Neuronal stem cell (in vitro differentiated cells): ENCODE data around the gene SLC51B.
"Not testable (repeated sequence)": the region's sequence is repeated elsewhere in the genome, so short reads cannot be mapped to it uniquely, and the experiment has no call there.

ENCODE experiments used
- DNase-seq: peaks from one replicate; pipeline ENCODE4 v3.0.0-alpha.2; 2013; ENCODE audit warnings: low spot score
- H2AFZ ChIP-seq: one replicate; pipeline ENCODE4 v1.6.1; 2013; ENCODE audit warnings: mild to moderate bottlenecking, low read length, inconsistent platforms
- H2AK5ac ChIP-seq: 2 replicates; pipeline ENCODE4 v1.6.1; 2013; ENCODE audit warnings: low read depth, mild to moderate bottlenecking, inconsistent platforms, low read length, moderate library complexity, mixed read lengths
- H2BK120ac ChIP-seq: 2 replicates; pipeline ENCODE4 v1.6.1; 2013; ENCODE audit warnings: low read depth, mild to moderate bottlenecking, inconsistent platforms, low read length, moderate library complexity, mixed read lengths
- H2BK12ac ChIP-seq: one replicate; pipeline ENCODE4 v1.6.1; 2013; ENCODE audit warnings: low read length, inconsistent platforms
- H2BK15ac ChIP-seq: 2 replicates; pipeline ENCODE4 v1.6.1; 2013; ENCODE audit warnings: mild to moderate bottlenecking, low read length, inconsistent platforms, mixed read lengths
- H2BK5ac ChIP-seq: one replicate; pipeline ENCODE4 v1.6.1; 2013; ENCODE audit warnings: inconsistent platforms, mild to moderate bottlenecking, low read length, moderate library complexity
- H3K14ac ChIP-seq: one replicate; pipeline ENCODE4 v1.6.1; 2013; ENCODE audit warnings: low read length, inconsistent platforms
- H3K18ac ChIP-seq: 2 replicates; pipeline ENCODE4 v1.6.1; 2013; ENCODE audit warnings: low read length, inconsistent platforms
- H3K23ac ChIP-seq: 2 replicates; pipeline ENCODE4 v1.6.1; 2013; ENCODE audit warnings: low read depth, mild to moderate bottlenecking, mixed read lengths, low read length, inconsistent platforms; ENCODE audit not compliant: poor library complexity
- H3K27ac ChIP-seq: replicated peaks from 3 replicates; pipeline ENCODE4 v1.5.1; 2013; ENCODE audit warnings: low read length, inconsistent platforms
- H3K27me3 ChIP-seq, 3 experiments: 2 replicates each; pipeline ENCODE4 v1.6.1; 2013; ENCODE audit warnings: low read length in 3 of 3, mild to moderate bottlenecking in 2 of 3, inconsistent platforms in 1 of 3, low read depth in 1 of 3, mixed read lengths in 1 of 3, moderate library complexity in 1 of 3; ENCODE audit not compliant: control insufficient read depth in 3 of 3, insufficient read depth in 3 of 3
- H3K36me3 ChIP-seq, 2 donors: replicated peaks in 1 of 2; 2 replicates each; pipeline ENCODE4 v1.6.1; 2013; ENCODE audit warnings: low read length in 2 of 2; ENCODE audit not compliant: control insufficient read depth in 2 of 2, insufficient read depth in 2 of 2
- H3K4ac ChIP-seq: 2 replicates; pipeline ENCODE4 v1.6.1; 2013; ENCODE audit warnings: inconsistent platforms, mild to moderate bottlenecking, low read length, moderate library complexity
- H3K4me1 ChIP-seq, 2 donors: 1 replicate in 1 of 2; 2 replicates in 1 of 2; pipeline ENCODE4 v1.6.1; 2013; ENCODE audit warnings: low read length in 2 of 2, low read depth in 1 of 2; ENCODE audit not compliant: control insufficient read depth in 2 of 2, insufficient read depth in 1 of 2
- H3K4me2 ChIP-seq: one replicate; pipeline ENCODE4 v1.6.1; 2013; ENCODE audit warnings: mild to moderate bottlenecking, low read length, inconsistent platforms; ENCODE audit not compliant: insufficient read depth, poor library complexity, severe bottlenecking
- H3K4me3 ChIP-seq, 2 donors: 2 replicates each; pipeline ENCODE4 v1.5.1; 2013; ENCODE audit warnings: low read length in 2 of 2, mild to moderate bottlenecking in 2 of 2, inconsistent platforms in 1 of 2, moderate library complexity in 1 of 2
- H3K79me1 ChIP-seq: one replicate; pipeline ENCODE4 v1.6.1; 2013; ENCODE audit warnings: low read depth, mild to moderate bottlenecking, inconsistent platforms, low read length, moderate library complexity
- H3K9ac ChIP-seq: one replicate; pipeline ENCODE4 v1.6.1; 2013; ENCODE audit warnings: mild to moderate bottlenecking, low read depth, low read length, inconsistent platforms; ENCODE audit not compliant: poor library complexity
- H3K9me3 ChIP-seq, 2 donors: replicated peaks in 1 of 2; 2 replicates each; pipeline versions ENCODE3 to v1.6.1; 2013; ENCODE audit warnings: low read length in 2 of 2, mild to moderate bottlenecking in 2 of 2, inconsistent platforms in 1 of 2, low read depth in 1 of 2, mixed read lengths in 1 of 2, moderate library complexity in 1 of 2; ENCODE audit not compliant: control insufficient read depth in 2 of 2, insufficient read depth in 1 of 2
- H4K8ac ChIP-seq: one replicate; pipeline ENCODE4 v1.6.1; 2013; ENCODE audit warnings: low read depth, mild to moderate bottlenecking, inconsistent platforms, low read length, moderate library complexity
- H4K91ac ChIP-seq: one replicate; pipeline ENCODE4 v1.6.1; 2013; ENCODE audit warnings: low read length, low read depth, mild to moderate bottlenecking, inconsistent platforms; ENCODE audit not compliant: poor library complexity
- WGBS, 2 donors: extraction: QIAGEN DNeasy Blood & Tissue Kit; methylation state at CpG; one replicate each; pipeline ENCODE4 v1.1.7; 2013; ENCODE audit warnings: missing lambda C conversion rate in 2 of 2, mixed read lengths in 1 of 2; ENCODE audit not compliant: insufficient read length in 2 of 2, insufficient replicate concordance in 1 of 2; ENCODE audit errors: extremely low coverage in 2 of 2; 5-methylcytosine and 5-hydroxymethylcytosine counted together

The SLC51B gene

DNA sequence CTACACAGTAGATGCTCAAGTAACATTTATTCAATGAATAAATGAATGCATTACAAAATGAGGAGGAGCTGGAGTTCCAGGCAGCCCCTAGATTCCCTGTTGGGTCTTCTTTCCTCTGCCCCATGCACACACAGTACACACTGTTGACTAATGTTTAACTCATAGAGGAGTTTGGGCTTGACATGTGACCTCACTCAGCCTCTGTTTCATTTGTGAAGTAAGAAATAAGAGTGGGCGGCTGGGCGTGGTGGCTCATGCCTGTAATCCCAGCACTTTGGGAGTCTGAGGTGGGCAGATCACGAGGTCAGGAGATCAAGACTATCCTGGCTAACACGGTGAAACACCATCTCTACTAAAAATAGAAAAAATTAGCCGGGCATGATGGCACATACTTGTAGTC, 969 bp upstream of the SLC51B start:
- not testable (repeated sequence) for H3K27ac ChIP-seq, H3K23ac ChIP-seq, H4K91ac ChIP-seq, H3K9ac ChIP-seq, H2AK5ac ChIP-seq, H3K79me1 ChIP-seq, H2BK5ac ChIP-seq, H2BK15ac ChIP-seq, H3K4ac ChIP-seq, H2BK12ac ChIP-seq, H2BK120ac ChIP-seq, H3K36me3 ChIP-seq, H4K8ac ChIP-seq, H3K14ac ChIP-seq, DNase-seq, H3K9me3 ChIP-seq, H2AFZ ChIP-seq, H3K4me2 ChIP-seq, H3K18ac ChIP-seq, H3K4me3 ChIP-seq
- WGBS, 2 donors: no CpG with 5 or more reads among the region's 5 CpGs
- Histone ChIP-seq H3K4me1 (peaks cover 2 to 10% of the 10 kb centered on the region in 2 donors), H3K27me3 (peaks cover 0 to 19% (median 0%) of the 10 kb centered on the region in 3 experiments)

- Histone ChIP-seq H3K14ac (no peak overlapping the region), H3K18ac (no peak overlapping the region), H3K9me3 (no peaks in the 10 kb centered on the region), H2AK5ac (no peak overlapping the region), H3K4ac (no peak overlapping the region), H3K4me1 (peaks cover 5 to 14% of the 10 kb centered on the region in 2 donors), H2BK12ac (no peak overlapping the region), H2BK5ac (no peak overlapping the region), H3K36me3 (no peaks in the 10 kb centered on the region), H2AFZ (no peak overlapping the region), H3K4me2 (no peak overlapping the region), H3K4me3 (no peak overlapping the region), H3K27ac (no peak overlapping the region), H3K23ac (no peak overlapping the region), H3K27me3 (peaks cover 0 to 18% (median 4%) of the 10 kb centered on the region in 3 experiments), H3K9ac (no peak overlapping the region), H4K8ac (no peak overlapping the region), H4K91ac (no peak overlapping the region), H2BK15ac (no peak overlapping the region), H3K79me1 (no peaks in the 10 kb centered on the region), H2BK120ac (no peak overlapping the region)
- WGBS, 2 donors: no CpG with 5 or more reads among the region's 2 CpGs
- no peak for DNase-seq
Measured at GRCh38 chr15:65048241-65048640, 3.1 kb downstream of the SLC51B start.

GRCh38 chr15:65049418-65049840, 4.2 kb downstream of the SLC51B start:
- no peak overlapping the region for H2BK12ac ChIP-seq
- H3K36me3 ChIP-seq: no peaks in the 10 kb centered on the region
- H2BK5ac ChIP-seq: no peak overlapping the region
- DNase-seq: peak; percentile 93
- no peak overlapping the region for H2BK120ac ChIP-seq
- no peak overlapping the region for H2AK5ac ChIP-seq
- peaks cover 0 to 17% (median 4%) of the 10 kb centered on the region in 3 experiments for H3K27me3 ChIP-seq
- no peaks in the 10 kb centered on the region for H3K9me3 ChIP-seq
- peaks cover 6 to 14% of the 10 kb centered on the region in 2 donors for H3K4me1 ChIP-seq
- no peak overlapping the region for H3K14ac ChIP-seq
- H3K4me3 ChIP-seq: peak overlapping the region; percentile 28 to 31
- no peak overlapping the region for H3K9ac ChIP-seq
- no CpG with 5 or more reads among the region's 19 CpGs for WGBS, 2 donors
- H3K4ac ChIP-seq: no peak overlapping the region
- H2AFZ ChIP-seq: peak overlapping the region; percentile 37
- H2BK15ac ChIP-seq: no peak overlapping the region
- peak overlapping the region; percentile 58 for H3K4me2 ChIP-seq
- no peak overlapping the region for H4K91ac ChIP-seq
- H3K23ac ChIP-seq: no peak overlapping the region
- H3K18ac ChIP-seq: no peak overlapping the region
- H3K79me1 ChIP-seq: no peaks in the 10 kb centered on the region
- no peak overlapping the region for H3K27ac ChIP-seq
- no peak overlapping the region for H4K8ac ChIP-seq

DNA sequence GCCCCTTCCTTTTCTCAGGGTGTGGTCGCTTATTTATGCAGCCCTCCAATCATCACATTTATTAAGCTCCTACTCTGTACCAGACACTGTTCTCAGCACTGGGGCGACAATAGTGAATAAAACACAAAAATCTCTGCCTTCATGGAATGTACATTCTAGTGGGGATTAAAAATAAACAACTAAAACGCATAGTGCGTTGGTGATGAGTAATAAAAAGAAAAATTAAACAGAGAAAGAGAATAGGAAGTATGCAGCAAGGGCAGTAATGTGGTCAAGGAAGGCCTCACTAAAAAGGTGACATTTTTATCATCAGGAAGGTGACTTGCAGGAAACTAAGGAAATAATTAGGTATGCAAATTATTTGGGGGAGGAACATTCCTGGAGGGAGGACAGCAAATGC, 5.1 kb downstream of the SLC51B start:
- H3K14ac ChIP-seq: no peak overlapping the region
- peaks cover 0 to 17% (median 4%) of the 10 kb centered on the region in 3 experiments for H3K27me3 ChIP-seq
- no peak overlapping the region for H3K23ac ChIP-seq

More for the DNA sequence above, 5.1 kb downstream of the SLC51B start:
- Histone ChIP-seq H2BK12ac (no peak overlapping the region), H2AFZ (peak overlapping the region; percentile 37), H3K4me1 (peaks cover 7 to 8% of the 10 kb centered on the region in 2 donors), H3K36me3 (no peaks in the 10 kb centered on the region), H3K4me3 (no peak overlapping the region), H2BK15ac (no peak overlapping the region), H2BK120ac (no peak overlapping the region), H4K8ac (no peak overlapping the region), H3K27ac (no peak overlapping the region), H3K18ac (no peak overlapping the region), H3K9me3 (no peaks in the 10 kb centered on the region), H2BK5ac (no peak overlapping the region), H3K4me2 (no peak overlapping the region), H3K4ac (no peak overlapping the region), H3K79me1 (no peaks in the 10 kb centered on the region), H3K9ac (no peak overlapping the region), H4K91ac (no peak overlapping the region), H2AK5ac (no peak overlapping the region)
- 100% methylated on average over 2 of the region's 4 CpGs; no CpG with 5 or more reads in 1 of the 2 donors for WGBS, 2 donors
- no peak for DNase-seq
